NOMO-1 (cell line): ENCODE measurements around the gene POU2F1.

Experiments used
- DNase-seq, 2 experiments: peaks; one replicate each; lab custom pipeline; 2025; ENCODE audit not compliant: unreplicated experiment in 2 of 2; lab: John Stamatoyannopoulos, UW

The POU2F1 gene

GRCh38 chr1:167457936-167458584 is 237.4 kb downstream of the POU2F1 start:
- DNase-seq, result no peak

- DNase-seq, result no peak
Measured at GRCh38 chr1:167460836-167461235, 240.2 kb downstream of the POU2F1 start.

- DNase-seq, result no peak
Measured at GRCh38 chr1:167462341-167462740, 241.7 kb downstream of the POU2F1 start.

- DNase-seq, result no peak
Measured at GRCh38 chr1:167463080-167463479, 242.4 kb downstream of the POU2F1 start.

GRCh38 chr1:167463875-167464575 is 243.3 kb downstream of the POU2F1 start:
- DNase-seq, result no peak

GRCh38 chr1:167465018-167465417 is 244.3 kb downstream of the POU2F1 start:
- no peak for DNase-seq

- no peak for DNase-seq
Measured at GRCh38 chr1:167465743-167466142, 245.1 kb downstream of the POU2F1 start.

GRCh38 chr1:167467126-167467710 is 246.5 kb downstream of the POU2F1 start:
- DNase-seq, result no peak

- no peak for DNase-seq
Measured at GRCh38 chr1:167467752-167468151, 247.1 kb downstream of the POU2F1 start.

- DNase-seq, result no peak
Measured at GRCh38 chr1:167469280-167469965, 248.7 kb downstream of the POU2F1 start.

GRCh38 chr1:167471568-167471967 is 250.9 kb downstream of the POU2F1 start:
- no peak for DNase-seq

- DNase-seq, result no peak
Measured at GRCh38 chr1:167472752-167473521, 252.3 kb downstream of the POU2F1 start.

- DNase-seq, result no peak
Measured at GRCh38 chr1:167473761-167474160, 253.1 kb downstream of the POU2F1 start.

GRCh38 chr1:167474191-167474641 is 253.5 kb downstream of the POU2F1 start:
- DNase-seq, result no peak

GRCh38 chr1:167476061-167476460 is 255.4 kb downstream of the POU2F1 start:
- DNase-seq, result no peak
